SK-N-MC (cell line): ENCODE data around the gene PRKN.

Source experiments
- EZH2 ChIP-seq: fragments of 200-600 bp; sonication (generic); IDR thresholded peaks from one replicate; pipeline ENCODE4 v1.6.1; 2017; ENCODE audit warnings: antibody characterized with exemption
- FOXP2 ChIP-seq: optimal IDR thresholded peaks from 2 replicates; pipeline ENCODE3; 2011; ENCODE audit warnings: mild to moderate bottlenecking, moderate library complexity; ENCODE audit not compliant: insufficient read depth; ENCODE audit errors: extremely low read length, control extremely low read depth
- POLR2AphosphoS5 ChIP-seq: IDR thresholded peaks from 2 replicates; pipeline ENCODE4 v1.6.1; 2012; ENCODE audit warnings: mild to moderate bottlenecking, low read depth, low read length, borderline replicate concordance

DNA sequence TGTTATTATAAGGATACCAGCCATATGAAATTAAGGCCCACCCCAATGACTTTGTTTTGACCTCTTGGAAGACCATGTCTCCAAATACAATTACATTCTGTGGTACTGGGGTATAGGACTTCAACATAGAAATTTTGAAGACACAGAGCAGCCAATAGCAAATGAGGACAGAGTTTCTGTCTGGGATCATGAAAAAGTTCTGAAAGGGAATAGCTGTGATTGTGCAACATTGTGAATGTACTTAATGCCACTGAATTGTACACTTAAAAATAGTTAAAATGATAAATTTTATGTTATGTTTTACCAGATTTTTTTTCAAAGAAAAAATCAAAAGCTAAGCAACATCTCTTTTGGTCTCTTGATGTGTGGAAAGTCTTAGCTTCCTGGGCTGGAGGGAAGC, 1426.7 kb downstream of the PRKN start:
- TF ChIP-seq EZH2 (no peak), POLR2AphosphoS5 (no peak), FOXP2 (no peak)
